Measurements from ENCODE around the gene ELOA2.
"Not testable (repeated sequence)": the region's sequence is repeated elsewhere in the genome, so short reads cannot be mapped to it uniquely, and the experiment has no call there.

GRCh38 chr18:47034591-47034990 is 830 bp downstream of the ELOA2 start:
- not testable (repeated sequence) for TF ChIP-seq CTCF (IDR thresholded peaks at IDR 0.05; ENCODE audit: extremely low read depth in 1 of 2, insufficient read depth in 1 of 2, low read depth in 1 of 2, low read length in 2 of 2); POLR2A (IDR thresholded peaks at IDR 0.05; ENCODE audit: low read depth, low read length)
